Upper lobe of right lung (tissue), 1 donor: Measurements from ENCODE around the gene SASH3. TPM values are rescaled to one million over a fixed set of nuclear protein-coding genes. Genes with fewer than 3 reads are reported as not detected.
A peak's percentile ranks its signal among the peaks of the same experiment; 100 is the strongest.

Experiments
- ATAC-seq: fragments of 200-7000 bp; cut with Tn5 transposase; one replicate; pipeline ENCODE4 v1.9.1; 2020; ENCODE audit warnings: mild to moderate bottlenecking, moderate library complexity
- DNase-seq: peaks from one replicate; pipeline ENCODE4 v3.0.0-alpha.2; 2020
- H3K27ac ChIP-seq: fragments of 200-600 bp; one replicate; pipeline ENCODE4 v1.8.0; 2022
- H3K27me3 ChIP-seq: fragments of 200-600 bp; one replicate; pipeline ENCODE4 v1.8.0; 2022; ENCODE audit warnings: mild to moderate bottlenecking
- H3K36me3 ChIP-seq: fragments of 200-600 bp; one replicate; pipeline ENCODE4 v1.8.0; 2022
- H3K4me1 ChIP-seq: fragments of 200-600 bp; one replicate; pipeline ENCODE4 v1.8.0; 2022
- H3K4me3 ChIP-seq: fragments of 200-600 bp; one replicate; pipeline ENCODE4 v1.8.0; 2022; ENCODE audit warnings: mild to moderate bottlenecking
- H3K9me3 ChIP-seq: fragments of 200-600 bp; one replicate; pipeline ENCODE4 v1.8.0; 2022
- intact Hi-C: fragments of 100-400 bp; cut with DNase I; formaldehyde crosslinking; loops from one replicate; pipeline ENCODE4 v1.11.0; 2022
- total RNA-seq: library from RNA; stranded (reverse); fragmentation: NEBNext Ultra II Directional; extraction: Animal tissue kit (Norgen Biotek cat#: 25700); gene quantifications from one replicate; pipeline ENCODE4 v1.2.1, GENCODE V29; 2021
- TF ChIP-seq, protein P1 (sequence below): fragments of 200-600 bp; IDR thresholded peaks from one replicate; pipeline ENCODE4 v1.8.0; 2022; ENCODE audit warnings: antibody characterized with exemption
- donor health status: DM: no; HTN: yes; CAD: no; lungs with severe emphysema.

The SASH3 gene
- total RNA-seq, 1 donor from 2014 or later = 41.2 TPM

DNA sequence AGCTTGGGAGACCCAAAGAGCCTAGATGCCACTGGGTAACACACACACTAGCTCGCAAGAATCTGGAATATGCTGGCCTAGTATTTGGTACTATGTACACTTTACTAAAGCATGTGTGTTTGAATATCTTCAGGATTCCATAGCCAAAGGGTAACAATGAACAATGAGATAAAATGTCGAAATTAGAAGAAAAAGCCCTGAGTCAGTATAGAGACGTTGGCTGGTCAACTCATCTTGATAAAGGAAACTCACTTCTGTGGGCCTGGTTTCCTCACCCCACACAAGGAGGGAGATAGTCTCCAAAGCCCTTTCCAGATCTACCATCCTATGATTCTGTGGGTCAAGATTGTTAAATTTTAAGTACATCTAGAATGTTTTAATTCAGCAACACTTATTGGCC, 57.1 kb downstream of the SASH3 start:
- H3K9me3 ChIP-seq = no peaks in the 10 kb centered on the region
- intact Hi-C loops = no loop called here
- no peak overlapping the region for H3K27ac ChIP-seq
- H3K27me3 ChIP-seq = no peaks in the 10 kb centered on the region
- H3K36me3 ChIP-seq = no peaks in the 10 kb centered on the region
- no peaks in the 10 kb centered on the region for H3K4me1 ChIP-seq
- no peak for DNase-seq
- no peak for ATAC-seq
- TF ChIP-seq, protein P1, sequence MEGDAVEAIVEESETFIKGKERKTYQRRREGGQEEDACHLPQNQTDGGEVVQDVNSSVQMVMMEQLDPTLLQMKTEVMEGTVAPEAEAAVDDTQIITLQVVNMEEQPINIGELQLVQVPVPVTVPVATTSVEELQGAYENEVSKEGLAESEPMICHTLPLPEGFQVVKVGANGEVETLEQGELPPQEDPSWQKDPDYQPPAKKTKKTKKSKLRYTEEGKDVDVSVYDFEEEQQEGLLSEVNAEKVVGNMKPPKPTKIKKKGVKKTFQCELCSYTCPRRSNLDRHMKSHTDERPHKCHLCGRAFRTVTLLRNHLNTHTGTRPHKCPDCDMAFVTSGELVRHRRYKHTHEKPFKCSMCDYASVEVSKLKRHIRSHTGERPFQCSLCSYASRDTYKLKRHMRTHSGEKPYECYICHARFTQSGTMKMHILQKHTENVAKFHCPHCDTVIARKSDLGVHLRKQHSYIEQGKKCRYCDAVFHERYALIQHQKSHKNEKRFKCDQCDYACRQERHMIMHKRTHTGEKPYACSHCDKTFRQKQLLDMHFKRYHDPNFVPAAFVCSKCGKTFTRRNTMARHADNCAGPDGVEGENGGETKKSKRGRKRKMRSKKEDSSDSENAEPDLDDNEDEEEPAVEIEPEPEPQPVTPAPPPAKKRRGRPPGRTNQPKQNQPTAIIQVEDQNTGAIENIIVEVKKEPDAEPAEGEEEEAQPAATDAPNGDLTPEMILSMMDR = no peak
- H3K4me3 ChIP-seq = no peak overlapping the region

DNA sequence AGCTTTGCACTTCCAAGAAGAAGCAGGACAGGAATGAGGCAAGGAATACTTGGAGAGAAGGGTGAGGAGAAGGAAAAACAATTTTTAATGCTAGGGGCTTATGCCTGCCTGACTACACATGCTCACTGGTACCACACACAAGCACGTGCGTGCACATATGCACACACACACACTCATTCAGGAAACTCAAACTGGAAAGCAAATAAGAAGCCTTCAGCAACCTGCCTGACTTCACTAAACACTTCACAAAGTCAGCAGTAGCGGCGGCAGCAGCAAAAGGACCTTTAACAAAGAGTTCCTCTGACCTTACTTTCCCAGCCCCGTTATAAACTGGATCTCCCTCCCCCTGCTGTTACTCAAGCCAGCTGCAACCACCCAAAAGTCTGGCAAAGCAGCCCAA, 60.6 kb downstream of the SASH3 start:
- intact Hi-C loops = no loop called here
- Histone ChIP-seq H3K27me3 (no peaks in the 10 kb centered on the region), H3K4me1 (no peaks in the 10 kb centered on the region), H3K4me3 (no peak overlapping the region), H3K27ac (no peak overlapping the region), H3K36me3 (no peaks in the 10 kb centered on the region), H3K9me3 (no peaks in the 10 kb centered on the region)
- DNase-seq = no peak
- ATAC-seq = no peak
- TF ChIP-seq, protein P1 = no peak

DNA sequence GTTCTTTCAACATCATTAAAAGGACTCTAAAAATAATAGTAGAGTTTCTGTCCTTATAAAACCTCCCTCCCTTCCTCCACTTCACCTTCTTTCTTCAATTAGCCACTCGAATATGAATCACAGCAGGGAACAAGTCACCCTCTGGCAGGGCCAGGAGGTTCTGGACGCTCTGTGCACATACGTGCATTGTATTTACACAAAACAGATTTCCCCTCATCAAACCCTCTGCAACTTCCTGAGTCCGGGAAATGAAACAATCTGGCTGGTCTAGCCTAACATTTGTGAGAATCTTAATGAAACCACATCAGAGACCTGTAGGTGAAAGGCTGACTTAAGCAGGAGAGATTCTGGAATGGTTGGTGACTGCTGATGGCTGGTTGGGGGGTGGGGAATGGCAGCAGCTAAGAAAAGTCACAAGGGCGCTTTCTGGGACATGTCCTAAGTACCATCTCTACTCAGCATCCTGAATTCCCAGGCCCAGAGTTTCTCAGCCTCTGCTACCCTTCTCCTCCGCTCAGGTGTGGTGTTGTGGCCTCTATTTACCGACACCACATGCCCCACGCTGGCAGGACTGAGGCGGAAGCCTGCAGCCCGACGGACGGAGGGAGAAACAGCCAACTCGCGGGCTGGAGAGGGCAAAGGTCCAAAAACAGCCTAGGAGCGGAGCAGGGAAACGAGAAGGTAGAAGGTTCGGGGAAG, 62.9 kb downstream of the SASH3 start:
- ATAC-seq (peak; percentile 64), DNase-seq (peak; percentile 64)
- H3K27ac ChIP-seq = peak overlapping the region; percentile 79
- TF ChIP-seq, protein P1 = no peak
- H3K36me3 ChIP-seq = no peaks in the 10 kb centered on the region
- no peaks in the 10 kb centered on the region for H3K27me3 ChIP-seq
- no peaks in the 10 kb centered on the region for H3K4me1 ChIP-seq
- intact Hi-C loops = no loop called here
- H3K4me3 ChIP-seq = peak overlapping the region; percentile 66
- no peaks in the 10 kb centered on the region for H3K9me3 ChIP-seq

DNA sequence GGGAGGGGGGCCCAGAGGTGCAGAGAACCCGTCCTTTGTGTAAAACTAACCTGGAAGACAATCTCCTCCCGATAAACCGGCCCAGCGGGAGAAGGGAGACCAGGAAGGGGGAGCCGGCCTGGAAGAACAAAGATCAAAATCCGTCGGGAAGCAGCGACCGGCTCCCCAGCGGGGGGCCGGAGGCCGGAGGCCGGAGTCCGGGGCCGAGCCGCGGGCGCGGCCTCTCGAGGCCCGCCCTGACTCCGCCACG, 63.4 kb downstream of the SASH3 start:
- DNase-seq (no peak), ATAC-seq (no peak)
- Histone ChIP-seq H3K27me3 (no peaks in the 10 kb centered on the region), H3K27ac (peak overlapping the region; percentile 79), H3K36me3 (no peaks in the 10 kb centered on the region), H3K4me1 (no peaks in the 10 kb centered on the region), H3K4me3 (peak overlapping the region; percentile 66), H3K9me3 (no peaks in the 10 kb centered on the region)
- intact Hi-C loops = no loop called here
- TF ChIP-seq, protein P1 = no peak

DNA sequence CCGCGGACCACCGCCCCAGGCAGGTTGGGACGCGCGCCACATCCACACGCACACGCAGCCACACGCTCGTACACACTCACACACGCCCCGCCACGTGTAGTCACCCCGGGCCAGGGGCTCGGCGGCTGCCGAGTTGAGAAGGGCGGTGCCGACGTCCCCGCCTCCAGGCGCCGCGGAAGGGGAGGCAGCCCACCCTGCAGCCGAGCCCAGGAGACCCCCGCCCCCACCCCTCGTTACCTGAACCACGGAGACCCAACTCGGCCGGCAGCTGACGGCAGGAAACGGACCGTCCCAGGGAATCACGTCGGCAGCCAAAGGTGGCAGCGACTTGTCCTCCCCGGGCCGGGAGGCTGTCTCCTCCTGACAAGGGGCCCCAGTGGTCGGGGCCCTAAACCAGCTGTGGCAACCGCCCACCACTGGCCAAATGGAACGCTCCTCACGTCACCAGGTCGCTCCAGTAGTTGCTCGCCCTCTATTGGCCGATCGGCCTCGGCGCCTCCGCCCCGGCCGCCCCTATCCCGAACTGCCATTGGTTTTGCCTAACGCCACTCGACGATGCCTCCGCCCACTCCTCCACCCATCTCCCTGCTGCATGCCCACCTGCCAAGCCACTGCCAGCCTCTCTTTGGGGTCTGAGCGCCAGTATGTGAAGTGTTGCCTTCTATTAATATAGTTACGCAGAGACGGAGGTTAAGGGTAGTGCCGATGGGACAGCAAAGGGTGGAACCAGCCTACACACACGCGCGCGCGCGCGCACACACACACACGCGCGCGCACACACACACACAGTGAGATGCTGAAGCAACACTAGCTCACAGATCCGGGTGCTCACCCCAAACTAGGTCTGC, 63.9 kb downstream of the SASH3 start, which contains the start of gene ZDHHC9:
TSS of gene ZDHHC9 (minus strand) at position 428 of the 848 bp plus-strand sequence. CDS start 1,941 bp downstream, outside the sequence.
- H3K27ac ChIP-seq = peak within 1 kb of the TSS; percentile 79
- DNase-seq (peak; percentile 92), ATAC-seq (peak; percentile 96)
- H3K27me3 ChIP-seq = no peaks in the 10 kb centered on the region
- intact Hi-C loops = no loop called here
- no peaks in the 10 kb centered on the region for H3K36me3 ChIP-seq
- TF ChIP-seq, protein P1 = no peak
- H3K4me1 ChIP-seq = no peaks in the 10 kb centered on the region
- H3K4me3 ChIP-seq = peak within 1 kb of the TSS; percentile 66
- H3K9me3 ChIP-seq = no peaks in the 10 kb centered on the region

Other genes starting within 250 kb of the SASH3 start
- gene OCRL, start 239.7 kb upstream of the SASH3 start, total RNA-seq = 20.5 TPM
- 7.9 TPM for gene APLN, start 125.0 kb upstream of the SASH3 start, total RNA-seq
- 0.93 TPM for gene XPNPEP2, start 41.0 kb upstream of the SASH3 start, total RNA-seq
- 48.4 TPM for gene ZDHHC9, start 63.9 kb downstream of the SASH3 start, total RNA-seq
- gene UTP14A, start 126.2 kb downstream of the SASH3 start, total RNA-seq = 12.9 TPM
- 15.0 TPM for gene BCORL1, start 202.7 kb downstream of the SASH3 start, total RNA-seq